Heart left ventricle (tissue), 16 donors: ENCODE results near the gene TXNDC11. TPM values are rescaled to one million over a fixed set of nuclear protein-coding genes. Genes with fewer than 3 reads are reported as not detected.

Experiments used
- ATAC-seq, 4 donors: fragments of 200-7000 bp; cut with Tn5 transposase; one replicate each; pipeline ENCODE4 v1.9.1; 2020 to 2022; ENCODE audit warnings: moderate library complexity in 4 of 4, mild to moderate bottlenecking in 3 of 4, moderate number of reproducible peaks in 1 of 4
- DNase-seq, 5 donors: peaks; one replicate each; pipeline ENCODE4 v3.0.0-alpha.2; 2020
- H3K27ac ChIP-seq, 12 donors: fragments of 200-600 bp; sonication (generic) in 4 of 12; one replicate each; pipeline versions ENCODE4 v1.5.0 to v1.8.0; 2016 to 2022; ENCODE audit warnings: mild to moderate bottlenecking in 2 of 12
- H3K27me3 ChIP-seq, 9 donors: fragments of 200-600 bp; sonication (generic) in 2 of 9; one replicate each; pipeline versions ENCODE4 v1.5.1 to v1.8.0; 2016 to 2022; ENCODE audit warnings: mild to moderate bottlenecking in 3 of 9
- H3K36me3 ChIP-seq, 9 donors: fragments of 200-600 bp; sonication (generic) in 2 of 9; one replicate each; pipeline versions ENCODE4 v1.5.0 to v1.8.0; 2018 to 2022; ENCODE audit warnings: mild to moderate bottlenecking in 2 of 9
- H3K4me1 ChIP-seq, 12 donors: fragments of 200-600 bp; sonication (generic) in 4 of 12; one replicate each; pipeline versions ENCODE4 v1.5.0 to v1.8.0; 2016 to 2022; ENCODE audit warnings: mild to moderate bottlenecking in 3 of 12
- H3K4me3 ChIP-seq, 12 donors: fragments of 200-600 bp; sonication (generic) in 4 of 12; one replicate each; pipeline versions ENCODE4 v1.5.0 to v1.8.0; 2017 to 2022; ENCODE audit warnings: mild to moderate bottlenecking in 9 of 12, moderate library complexity in 4 of 12
- H3K9me3 ChIP-seq, 12 donors: fragments of 200-600 bp; sonication (generic) in 4 of 12; one replicate each; pipeline versions ENCODE4 v1.5.0 to v1.8.0; 2016 to 2022; ENCODE audit warnings: mild to moderate bottlenecking in 1 of 12
- POLR2A ChIP-seq, 2 donors: fragments of 450-650 bp; IDR thresholded peaks; one replicate each; pipeline ENCODE4 v1.6.1; 2017; ENCODE audit warnings: antibody characterized with exemption in 2 of 2, mild to moderate bottlenecking in 2 of 2, moderate library complexity in 2 of 2
- WGBS, 4 donors: extraction: QIAGEN DNeasy Blood & Tissue Kit in 2 of 4; methylation state at CpG; one replicate each; pipeline versions ENCODE4 v1.1.5 to v1.1.7; 2013 to 2018; 5-methylcytosine and 5-hydroxymethylcytosine counted together
- intact Hi-C, 10 donors: fragments of 100-400 bp; cut with DNase I; formaldehyde crosslinking; loops; one replicate each; pipeline versions ENCODE4 v1.11.1 to v1.14.2; 2022
- polyA plus RNA-seq, 2 donors: library from polyadenylated mRNA; stranded (reverse); fragments of 200-250 nt; gene quantifications; one replicate each; pipeline ENCODE4 v1.2.3, GENCODE V29; 2013
- total RNA-seq, 9 donors: library from RNA; depleted of rRNA in 2 of 9; stranded (reverse); fragments of >200 nt in 2 of 9; fragmentation: NEBNext Ultra II Directional in 3 of 9; extraction: Animal tissue kit (Norgen Biotek cat#: 25700) in 3 of 9; gene quantifications; one replicate each; pipeline versions ENCODE4 v1.1.0 to v1.2.4, GENCODE V29; 2016 to 2023
- TF ChIP-seq, protein P1 (sequence below), 12 donors: fragments of 200-600 bp; sonication (generic) in 4 of 12; IDR thresholded peaks; one replicate each; pipeline versions ENCODE4 v1.5.0 to v1.8.0; 2018 to 2022; ENCODE audit warnings: antibody characterized with exemption in 12 of 12, mild to moderate bottlenecking in 5 of 12
- donor health status: ischemic (EF 13 %, LVEDD 7.1; RV severe dilation, severe dysfunction).
- donor health status: healthy with polysubstance abuse.
- donor health status: DM: no; HTN: yes; CAD: no.
- donor health status: DM: no; HTN: no; CAD: no.
- donor health status: ischemic (EF 25% LVEDD 6.9; RV normal size, moderate dysfunction).
- donor health status: ischemic (EF 25% LVEDD 5.7; RV mildly dilated, moderate dysfunction).
- donor health status: healthy.
- donor health status: DM: yes; HTN: yes; CAD: no.
- donor health status: ischemic (EF 35%, LVEDD 5.7; RV mildly dilated, moderate dysfunction).
- donor health status: nonischemic (EF 11% LVEDD 7.7; RV severe dilation, severe dysfunction).
- donor health status: DM: yes; HTN: yes; CAD: no.
- donor health status: PGD.
- donor health status: ischemic (EF 29% LVEDD 5.4; RV normal size, mild dysfunction).
- donor health status: nonischemic (EF 23%, LVEDD 6.1; RV moderate dilation, normal function).

The TXNDC11 gene
- total and polyA plus RNA-seq, 11 donors = 18.9 to 53.1 (median 25.9) TPM

- Histone ChIP-seq H3K36me3 (no peaks in the 10 kb centered on the region), H3K27ac (no peak overlapping the region), H3K27me3 (no peaks in the 10 kb centered on the region), H3K9me3 (no peaks in the 10 kb centered on the region), H3K4me3 (no peak overlapping the region), H3K4me1 (peaks cover 0 to 48% (median 31%) of the 10 kb centered on the region in 12 donors)
- DNase-seq (no peak), ATAC-seq (no peak)
- no peak for TF ChIP-seq POLR2A (IDR thresholded peaks at IDR 0.05)
- TF ChIP-seq, protein P1, sequence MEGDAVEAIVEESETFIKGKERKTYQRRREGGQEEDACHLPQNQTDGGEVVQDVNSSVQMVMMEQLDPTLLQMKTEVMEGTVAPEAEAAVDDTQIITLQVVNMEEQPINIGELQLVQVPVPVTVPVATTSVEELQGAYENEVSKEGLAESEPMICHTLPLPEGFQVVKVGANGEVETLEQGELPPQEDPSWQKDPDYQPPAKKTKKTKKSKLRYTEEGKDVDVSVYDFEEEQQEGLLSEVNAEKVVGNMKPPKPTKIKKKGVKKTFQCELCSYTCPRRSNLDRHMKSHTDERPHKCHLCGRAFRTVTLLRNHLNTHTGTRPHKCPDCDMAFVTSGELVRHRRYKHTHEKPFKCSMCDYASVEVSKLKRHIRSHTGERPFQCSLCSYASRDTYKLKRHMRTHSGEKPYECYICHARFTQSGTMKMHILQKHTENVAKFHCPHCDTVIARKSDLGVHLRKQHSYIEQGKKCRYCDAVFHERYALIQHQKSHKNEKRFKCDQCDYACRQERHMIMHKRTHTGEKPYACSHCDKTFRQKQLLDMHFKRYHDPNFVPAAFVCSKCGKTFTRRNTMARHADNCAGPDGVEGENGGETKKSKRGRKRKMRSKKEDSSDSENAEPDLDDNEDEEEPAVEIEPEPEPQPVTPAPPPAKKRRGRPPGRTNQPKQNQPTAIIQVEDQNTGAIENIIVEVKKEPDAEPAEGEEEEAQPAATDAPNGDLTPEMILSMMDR (IDR thresholded peaks at IDR 0.05) = no peak
- WGBS, 4 donors = 80 to 90% (median 81%) methylated on average over 14 of the region's 14 CpGs
- intact Hi-C loops = loop anchor here in 2 of 10 donors (5.0 to 10.0 kb wide), 2 partner anchors 46 to 128 kb away; partner anchors contain the start of gene ZC3H7A (in 1 of the 2)
Observed at GRCh38 chr16:11666103-11667055, 76.3 kb downstream of the TXNDC11 start.

DNA sequence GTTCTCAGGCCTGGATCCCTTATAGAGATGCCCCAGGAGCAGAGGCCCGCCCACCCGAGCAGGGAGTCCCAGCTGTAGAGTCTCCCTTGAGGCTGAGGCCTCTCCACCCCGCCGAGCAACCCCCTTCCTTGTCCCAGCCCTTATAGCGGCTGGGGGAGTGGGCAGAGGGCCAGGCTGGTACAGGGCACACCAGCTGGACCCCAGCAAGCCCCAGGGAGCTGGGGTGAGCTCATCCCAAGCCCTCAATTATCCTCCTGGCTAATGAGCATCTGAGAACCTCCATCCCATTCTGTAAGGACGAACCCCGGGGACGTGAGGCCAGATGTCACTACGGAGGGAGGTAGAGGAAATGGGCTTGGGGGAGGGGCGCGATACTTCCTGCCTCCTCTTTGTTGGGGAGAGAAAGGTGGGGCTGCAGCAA, 77.6 kb downstream of the TXNDC11 start:
- WGBS, 4 donors = 21 to 52% (median 32%) methylated on average over 9 to 11 of the region's 11 CpGs
- TF ChIP-seq POLR2A (IDR thresholded peaks at IDR 0.05) = no peak
- TF ChIP-seq, protein P1 (IDR thresholded peaks at IDR 0.05) = no peak
- Histone ChIP-seq H3K9me3 (no peaks in the 10 kb centered on the region), H3K27me3 (no peaks in the 10 kb centered on the region), H3K4me3 (no peak overlapping the region), H3K36me3 (no peaks in the 10 kb centered on the region), H3K4me1 (peaks cover 0 to 35% (median 18%) of the 10 kb centered on the region in 12 donors), H3K27ac (peak overlapping the region in 1 of 12 donors; percentile 2)
- intact Hi-C loops = loop anchor here in 2 of 10 donors (5.0 to 10.0 kb wide), 2 partner anchors 47 to 130 kb away; partner anchors contain the start of gene ZC3H7A (in 1 of the 2)
- ATAC-seq (no peak), DNase-seq (peak in 1 of 5 donors; percentile 56)

GRCh38 chr16:11662582-11662981, 80.1 kb downstream of the TXNDC11 start:
- ATAC-seq = no peak
- Histone ChIP-seq H3K4me1 (peaks cover 0 to 28% (median 8%) of the 10 kb centered on the region in 12 donors), H3K27me3 (no peaks in the 10 kb centered on the region), H3K36me3 (no peaks in the 10 kb centered on the region), H3K9me3 (no peaks in the 10 kb centered on the region), H3K4me3 (no peak overlapping the region), H3K27ac (no peak overlapping the region)
- TF ChIP-seq, protein P1 (IDR thresholded peaks at IDR 0.05) = no peak
- no peak for TF ChIP-seq POLR2A (IDR thresholded peaks at IDR 0.05)
- intact Hi-C loops = loop anchor here in 1 of 10 donors (10.0 kb wide), 1 partner anchor 132 kb away; the partner anchor contains the start of gene ZC3H7A
- DNase-seq = no peak
- WGBS, 4 donors = 90 to 94% (median 92%) methylated on average over 5 of the region's 5 CpGs

DNA sequence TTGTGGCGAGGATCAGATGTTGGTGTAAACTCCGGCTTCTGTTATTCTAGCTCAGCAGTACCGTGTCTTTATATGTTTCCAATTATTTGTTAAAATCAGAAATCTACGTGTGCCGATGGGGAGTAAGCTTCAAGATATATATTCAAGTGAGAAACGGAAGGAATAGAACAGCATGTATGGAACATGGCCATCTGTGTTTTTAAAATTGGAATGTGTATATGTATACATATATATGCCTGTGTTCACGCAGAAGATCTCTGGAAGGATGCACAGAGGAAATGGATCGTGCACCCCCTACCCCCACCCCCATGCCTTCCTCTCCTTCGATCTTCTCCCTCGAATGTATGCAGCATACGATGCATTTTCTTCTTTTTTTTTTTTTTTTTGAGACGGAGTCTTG, 82.1 kb downstream of the TXNDC11 start:
- no peaks in the 10 kb centered on the region for H3K9me3 ChIP-seq
- H3K4me3 ChIP-seq = no peak overlapping the region
- H3K4me1 ChIP-seq = peaks cover 0 to 22% (median 7%) of the 10 kb centered on the region in 12 donors
- H3K27me3 ChIP-seq = no peaks in the 10 kb centered on the region
- intact Hi-C loops = loop anchor here in 1 of 10 donors (10.0 kb wide), 1 partner anchor 134 kb away; the partner anchor contains the start of gene ZC3H7A
- no peak overlapping the region for H3K27ac ChIP-seq
- DNase-seq (no peak), ATAC-seq (no peak)
- TF ChIP-seq, protein P1 (IDR thresholded peaks at IDR 0.05) = no peak
- 86 to 89% (median 87%) methylated on average over 12 of the region's 12 CpGs for WGBS, 4 donors
- no peaks in the 10 kb centered on the region for H3K36me3 ChIP-seq
